ENCODE measurements around the gene RELL2.

The RELL2 gene

GRCh38 chr5:141623186-141623585 is 13.6 kb upstream of the RELL2 start:
- DNase-seq, result no peak

- DNase-seq, result no peak
Measured at GRCh38 chr5:141623611-141624010, 13.2 kb upstream of the RELL2 start.

- no peak for DNase-seq
Measured at GRCh38 chr5:141628175-141628788, 8.5 kb upstream of the RELL2 start.

GRCh38 chr5:141630570-141631140 is 6.1 kb upstream of the RELL2 start:
- no peak for DNase-seq

- no peak for DNase-seq
Measured at GRCh38 chr5:141632650-141633049, 4.1 kb upstream of the RELL2 start.

- DNase-seq, result no peak
Measured at GRCh38 chr5:141633871-141634561, 2.8 kb upstream of the RELL2 start.

- DNase-seq, result no peak
Measured at GRCh38 chr5:141634720-141635119, 2.1 kb upstream of the RELL2 start.

GRCh38 chr5:141635646-141636045 is 1.2 kb upstream of the RELL2 start:
- no peak for DNase-seq

- DNase-seq, result no peak
Measured at GRCh38 chr5:141636106-141636412, 738 bp upstream of the RELL2 start.

GRCh38 chr5:141637123-141637766 is 448 bp downstream of the RELL2 start:
- DNase-seq, result no peak

GRCh38 chr5:141637767-141638419 is 1.1 kb downstream of the RELL2 start:
- no peak for DNase-seq

GRCh38 chr5:141638771-141639170 is 2.0 kb downstream of the RELL2 start:
- DNase-seq, result no peak

- no peak for DNase-seq
Measured at GRCh38 chr5:141639357-141640050, 2.7 kb downstream of the RELL2 start.

GRCh38 chr5:141640051-141640415 is 3.2 kb downstream of the RELL2 start:
- DNase-seq, result no peak

- DNase-seq, result no peak
Measured at GRCh38 chr5:141640698-141641097, 3.9 kb downstream of the RELL2 start.

- DNase-seq, result no peak
Measured at GRCh38 chr5:141641634-141642267, 5.0 kb downstream of the RELL2 start.

- no peak for DNase-seq
Measured at GRCh38 chr5:141646026-141646425, 9.2 kb downstream of the RELL2 start.

GRCh38 chr5:141647242-141647641 is 10.4 kb downstream of the RELL2 start:
- no peak for DNase-seq

- no peak for DNase-seq
Measured at GRCh38 chr5:141647851-141648250, 11.1 kb downstream of the RELL2 start.

- no peak for DNase-seq
Measured at GRCh38 chr5:141649056-141649688, 12.4 kb downstream of the RELL2 start.

GRCh38 chr5:141649972-141650371 is 13.2 kb downstream of the RELL2 start:
- no peak for DNase-seq

Data from DMS153 (cell line).